GM13977 (cell line): ENCODE measurements around the gene HNF1B.
"Not testable (repeated sequence)": the region's sequence is repeated elsewhere in the genome, so short reads cannot be mapped to it uniquely, and the experiment has no call there.

ENCODE experiments used
- DNase-seq: peaks from one replicate; pipeline ENCODE4 v3.0.0; 2012; ENCODE audit warnings: low spot score
- CTCF ChIP-seq: IDR thresholded peaks from 2 replicates; pipeline ENCODE4 v1.5.1; 2012; ENCODE audit warnings: mild to moderate bottlenecking, control low read depth; ENCODE audit not compliant: insufficient read depth; ENCODE audit errors: extremely low read depth, missing control alignments
- in situ Hi-C: fragments of 300-500 bp; cut with MboI; formaldehyde crosslinking; loops from one replicate; pipeline ENCODE4 v1.12.0; 2022; ENCODE audit warnings: low sequenced_read_pairs, low pct_unique_long_range_greater_than_20kb, mixed read lengths, inconsistent platforms; ENCODE audit not compliant: unreplicated experiment

HNF1B gene

DNA sequence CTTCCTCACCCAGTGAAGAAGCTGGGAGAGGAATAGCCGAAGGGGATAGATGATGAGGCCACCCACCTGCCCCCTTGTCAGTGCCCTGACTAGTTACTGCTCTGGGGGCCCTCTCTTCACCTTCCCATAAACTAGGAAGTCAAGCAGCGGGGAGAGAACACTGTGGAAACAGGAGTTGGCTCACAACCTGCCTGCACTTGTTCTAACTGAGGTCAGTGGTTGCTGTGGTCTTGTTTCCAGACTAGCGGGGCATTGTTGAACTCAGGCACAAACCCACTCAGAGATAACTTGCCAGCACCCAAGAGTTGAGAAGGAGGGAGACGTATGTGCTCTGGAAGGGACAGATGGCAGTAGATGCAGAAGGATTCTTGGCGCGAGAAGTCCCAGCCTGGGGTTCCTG, 53.1 kb downstream of the HNF1B start:
- TF ChIP-seq CTCF, result no peak
- DNase-seq, result no peak
- in situ Hi-C loops, result no loop called here

DNA sequence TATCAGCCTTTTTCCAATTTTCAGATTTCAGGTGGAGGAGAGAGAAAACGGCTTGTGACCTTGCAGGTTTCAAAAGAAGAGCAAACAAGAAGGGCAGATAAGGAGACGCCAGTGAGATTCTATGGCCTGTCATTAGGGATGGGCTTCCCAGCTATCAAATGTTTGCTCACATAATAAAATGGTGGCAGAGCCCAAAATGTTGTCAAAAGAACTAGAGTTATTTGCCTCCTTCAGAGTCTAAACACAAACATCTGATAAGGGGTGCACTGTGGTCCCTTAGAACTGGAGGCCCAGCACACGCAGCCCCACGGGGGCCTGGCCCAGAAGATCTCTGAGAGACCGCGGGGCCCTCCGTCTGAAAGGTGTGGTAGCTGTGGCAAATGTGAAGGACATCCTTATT, 55.5 kb downstream of the HNF1B start:
- DNase-seq, result no peak
- TF ChIP-seq CTCF, result no peak
- in situ Hi-C loops, result no loop called here

GRCh38 chr17:37683454-37683984, 61.3 kb downstream of the HNF1B start:
- no peak for DNase-seq
- no peak for TF ChIP-seq CTCF
- in situ Hi-C loops, result no loop called here

- TF ChIP-seq CTCF, result no peak
- DNase-seq, result no peak
- in situ Hi-C loops, result no loop called here
These were observed 62.9 kb downstream of the HNF1B start for GRCh38 chr17:37682007-37682406.

- in situ Hi-C loops, DNase-seq: not testable (repeated sequence)
These were observed 64.9 kb downstream of the HNF1B start for GRCh38 chr17:37679995-37680394.

GRCh38 chr17:37678036-37678435, 66.8 kb downstream of the HNF1B start:
- DNase-seq, result no peak
- in situ Hi-C loops, result no loop called here
- TF ChIP-seq CTCF, result no peak

GRCh38 chr17:37677021-37677420, 67.8 kb downstream of the HNF1B start:
- in situ Hi-C loops, result no loop called here
- no peak for DNase-seq
- no peak for TF ChIP-seq CTCF
